ENCODE results near the gene ACY1. TPM values are rescaled to one million over a fixed set of nuclear protein-coding genes. Genes with fewer than 3 reads are reported as not detected.
"Not testable (repeated sequence)": the region's sequence is repeated elsewhere in the genome, so short reads cannot be mapped to it uniquely, and the experiment has no call there.

Gene ACY1
- total RNA-seq, 1 donor from 2014 or later, result 13.2 TPM

DNA sequence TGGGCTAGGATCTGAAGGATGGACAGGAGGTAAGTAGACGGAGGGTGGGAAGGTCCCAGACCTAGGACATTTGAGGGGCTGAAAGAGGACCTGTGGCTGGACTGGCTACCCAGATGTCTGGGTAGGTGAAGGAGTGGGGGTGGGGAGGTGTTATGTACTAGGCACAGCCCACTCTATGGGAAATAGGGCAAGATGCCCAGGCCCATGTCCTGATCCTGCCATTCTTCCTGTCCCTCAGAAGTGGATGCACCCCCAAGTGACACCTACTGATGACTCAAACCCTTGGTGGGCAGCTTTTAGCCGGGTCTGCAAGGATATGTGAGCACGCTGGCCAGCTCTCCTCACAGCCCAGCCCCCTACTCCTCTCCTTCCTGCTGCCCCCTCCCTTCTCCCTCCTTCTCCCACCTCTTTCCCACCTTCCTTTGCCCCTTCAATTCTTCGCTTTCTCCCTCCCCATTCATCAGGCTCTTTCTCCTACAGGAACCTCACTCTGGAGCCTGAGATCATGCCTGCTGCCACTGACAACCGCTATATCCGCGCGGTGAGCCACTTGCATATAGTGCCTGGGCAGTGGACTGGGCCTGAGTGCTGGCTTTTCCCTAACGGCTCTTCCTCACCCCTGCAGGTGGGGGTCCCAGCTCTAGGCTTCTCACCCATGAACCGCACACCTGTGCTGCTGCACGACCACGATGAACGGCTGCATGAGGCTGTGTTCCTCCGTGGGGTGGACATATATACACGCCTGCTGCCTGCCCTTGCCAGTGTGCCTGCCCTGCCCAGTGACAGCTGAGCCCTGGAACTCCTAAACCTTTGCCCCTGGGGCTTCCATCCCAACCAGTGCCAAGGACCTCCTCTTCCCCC, 5.2 kb downstream of the ACY1 start:
- Mint-ChIP-seq H3K9me3 (ENCODE audit: unreplicated experiment) (peaks cover 2% of the 10 kb centered on the region), H3K4me1 (ENCODE audit: low read depth, unreplicated experiment) (peaks cover 2% of the 10 kb centered on the region), H3K27ac (ENCODE audit: unreplicated experiment) (peak overlapping the region; percentile 4), H3K4me3 (ENCODE audit: unreplicated experiment) (no peak overlapping the region), H3K27me3 (ENCODE audit: unreplicated experiment) (no peaks in the 10 kb centered on the region), H3K36me3 (ENCODE audit: unreplicated experiment) (peaks cover 3% of the 10 kb centered on the region)
- DNase-seq, result no peak
- TF ChIP-seq CTCF (IDR thresholded peaks at IDR 0.05; ENCODE audit: partially characterized antibody, unreplicated experiment), result no peak

DNA sequence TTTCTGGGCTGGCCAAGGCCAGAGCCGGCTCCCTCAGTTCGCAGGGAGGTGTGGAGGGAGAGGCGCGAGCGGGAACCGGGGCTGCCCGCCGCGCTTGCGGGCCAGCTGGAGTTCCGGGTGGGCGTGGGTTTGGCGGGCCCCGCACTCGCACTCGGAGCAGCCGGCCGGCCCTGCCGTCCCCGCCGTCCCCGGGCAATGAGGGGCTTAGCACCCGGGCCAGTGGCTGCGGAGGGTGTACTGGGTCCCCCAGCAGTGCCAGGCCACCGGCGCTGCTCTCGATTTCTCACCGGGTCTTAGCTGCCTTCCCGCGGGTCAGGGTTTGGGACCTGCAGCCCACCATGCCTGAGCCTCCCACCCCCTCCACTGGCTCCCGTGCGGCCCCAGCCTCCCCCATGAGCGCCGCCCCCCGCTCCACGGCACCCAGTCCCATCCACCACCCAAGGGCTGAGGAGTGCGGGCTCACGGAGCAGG, 7.2 kb downstream of the ACY1 start:
- not testable (repeated sequence) for H3K9me3 Mint-ChIP-seq (ENCODE audit: unreplicated experiment); H3K36me3 Mint-ChIP-seq (ENCODE audit: unreplicated experiment); H3K4me3 Mint-ChIP-seq (ENCODE audit: unreplicated experiment); DNase-seq; H3K4me1 Mint-ChIP-seq (ENCODE audit: low read depth, unreplicated experiment); H3K27ac Mint-ChIP-seq (ENCODE audit: unreplicated experiment); H3K27me3 Mint-ChIP-seq (ENCODE audit: unreplicated experiment)

DNA sequence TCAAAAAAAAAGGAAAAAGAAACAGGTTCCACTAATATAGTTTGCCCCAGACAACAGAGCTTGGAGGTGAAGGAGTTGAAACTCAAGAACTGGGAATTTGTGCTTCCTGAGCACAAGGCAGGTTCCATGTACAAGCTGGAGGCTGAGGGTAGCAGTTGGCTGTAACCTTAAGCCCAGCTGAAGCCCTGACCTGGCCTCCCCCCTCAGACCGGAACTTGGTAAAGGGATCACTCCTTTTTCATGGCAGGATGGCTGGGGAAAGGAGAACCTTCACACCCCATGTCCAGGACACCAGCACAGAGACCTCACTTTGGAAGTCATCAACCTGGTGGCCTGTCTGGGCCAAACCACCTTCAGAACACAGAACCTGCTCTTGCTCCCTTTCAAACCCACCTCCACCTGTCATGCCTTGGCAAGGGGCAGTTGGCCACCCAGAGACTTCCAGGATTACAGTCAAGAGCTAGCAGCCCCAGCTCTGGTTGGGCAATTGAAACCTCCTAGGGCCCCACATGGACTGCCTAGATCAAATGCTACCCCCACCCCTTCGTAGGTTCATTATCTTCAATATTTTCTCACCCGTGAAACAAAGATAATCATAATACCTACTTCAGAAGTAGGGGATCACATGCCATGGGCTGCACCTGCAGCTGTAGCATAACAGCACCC, 8.8 kb downstream of the ACY1 start:
- Mint-ChIP-seq H3K4me1 (ENCODE audit: low read depth, unreplicated experiment) (peaks cover 3% of the 10 kb centered on the region), H3K36me3 (ENCODE audit: unreplicated experiment) (peaks cover 7% of the 10 kb centered on the region), H3K4me3 (ENCODE audit: unreplicated experiment) (no peak overlapping the region), H3K27me3 (ENCODE audit: unreplicated experiment) (peaks cover 5% of the 10 kb centered on the region), H3K9me3 (ENCODE audit: unreplicated experiment) (peaks cover 4% of the 10 kb centered on the region), H3K27ac (ENCODE audit: unreplicated experiment) (no peak overlapping the region)
- no peak for TF ChIP-seq CTCF (IDR thresholded peaks at IDR 0.05; ENCODE audit: partially characterized antibody, unreplicated experiment)
- DNase-seq, result no peak

DNA sequence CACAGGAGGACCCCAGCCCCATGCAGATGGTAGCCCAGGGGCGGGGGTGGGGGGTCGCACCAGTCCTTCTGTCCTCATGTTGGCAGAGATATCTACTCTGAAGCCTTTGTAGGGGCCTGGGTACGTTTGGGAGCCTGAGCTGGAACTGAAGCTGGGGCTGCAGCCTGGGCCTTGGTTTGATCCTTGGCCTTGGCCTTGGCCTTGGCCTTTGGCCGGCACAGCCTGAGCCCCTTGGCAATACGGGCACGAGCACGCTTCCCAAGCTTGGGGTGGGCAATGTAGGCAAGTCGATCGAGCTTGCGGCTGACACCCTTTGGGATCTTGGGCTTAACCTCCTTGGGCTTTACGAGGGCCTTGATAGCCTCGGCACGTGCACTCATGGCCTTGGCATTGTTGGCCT, 10.3 kb downstream of the ACY1 start:
- not testable (repeated sequence) for H3K36me3 Mint-ChIP-seq (ENCODE audit: unreplicated experiment); H3K4me1 Mint-ChIP-seq (ENCODE audit: low read depth, unreplicated experiment); DNase-seq; H3K27me3 Mint-ChIP-seq (ENCODE audit: unreplicated experiment); H3K27ac Mint-ChIP-seq (ENCODE audit: unreplicated experiment); H3K4me3 Mint-ChIP-seq (ENCODE audit: unreplicated experiment); H3K9me3 Mint-ChIP-seq (ENCODE audit: unreplicated experiment)

- H3K9me3 Mint-ChIP-seq (ENCODE audit: unreplicated experiment), result peaks cover 2% of the 10 kb centered on the region
- TF ChIP-seq CTCF (IDR thresholded peaks at IDR 0.05; ENCODE audit: partially characterized antibody, unreplicated experiment), result no peak
- peaks cover 7% of the 10 kb centered on the region for H3K36me3 Mint-ChIP-seq (ENCODE audit: unreplicated experiment)
- peaks cover 5% of the 10 kb centered on the region for H3K27me3 Mint-ChIP-seq (ENCODE audit: unreplicated experiment)
- H3K4me3 Mint-ChIP-seq (ENCODE audit: unreplicated experiment), result peak overlapping the region; percentile 98
- H3K27ac Mint-ChIP-seq (ENCODE audit: unreplicated experiment), result peak overlapping the region; percentile 99
- DNase-seq, result no peak
- peaks cover 3% of the 10 kb centered on the region for H3K4me1 Mint-ChIP-seq (ENCODE audit: low read depth, unreplicated experiment)
These were observed 11.2 kb downstream of the ACY1 start for GRCh38 chr3:51994530-51994929.

Measured in glutamatergic neuron (in vitro differentiated cells).